OCI-LY7 (cell line): ENCODE data around the gene HENMT1.

Source experiments
- EZH2phosphoT487 ChIP-seq: fragments of 200-600 bp; sonication (generic); IDR thresholded peaks from 2 replicates; pipeline ENCODE4 v1.6.1; 2018; ENCODE audit warnings: low read depth, borderline replicate concordance, mild to moderate bottlenecking, mixed run types, antibody characterized with exemption, low read length, moderate library complexity, mixed read lengths
- TF ChIP-seq, protein P1 (sequence below): fragments of 200-600 bp; sonication (generic); conservative IDR thresholded peaks from 2 replicates; pipeline ENCODE4 v1.5.1; 2014; ENCODE audit warnings: mild to moderate bottlenecking, antibody characterized with exemption, low read length, moderate library complexity, mixed read lengths

DNA sequence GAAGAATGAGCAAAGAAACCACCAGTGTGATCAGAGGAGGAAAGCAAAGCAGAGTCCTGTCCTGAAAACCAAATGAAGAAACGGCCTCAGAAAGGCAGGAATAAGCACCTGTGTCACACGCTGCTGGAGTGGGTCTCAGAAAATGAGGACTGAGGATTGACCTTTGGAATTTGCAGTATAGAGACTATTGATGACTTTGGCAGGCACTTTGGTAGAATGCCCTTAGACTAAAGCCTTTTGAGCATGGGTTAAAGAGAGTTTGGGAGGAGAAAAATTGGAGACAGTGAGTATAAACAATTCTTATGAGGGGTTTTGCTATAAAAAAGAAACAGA is 43.2 kb downstream of the HENMT1 start:
- TF ChIP-seq, protein P1, sequence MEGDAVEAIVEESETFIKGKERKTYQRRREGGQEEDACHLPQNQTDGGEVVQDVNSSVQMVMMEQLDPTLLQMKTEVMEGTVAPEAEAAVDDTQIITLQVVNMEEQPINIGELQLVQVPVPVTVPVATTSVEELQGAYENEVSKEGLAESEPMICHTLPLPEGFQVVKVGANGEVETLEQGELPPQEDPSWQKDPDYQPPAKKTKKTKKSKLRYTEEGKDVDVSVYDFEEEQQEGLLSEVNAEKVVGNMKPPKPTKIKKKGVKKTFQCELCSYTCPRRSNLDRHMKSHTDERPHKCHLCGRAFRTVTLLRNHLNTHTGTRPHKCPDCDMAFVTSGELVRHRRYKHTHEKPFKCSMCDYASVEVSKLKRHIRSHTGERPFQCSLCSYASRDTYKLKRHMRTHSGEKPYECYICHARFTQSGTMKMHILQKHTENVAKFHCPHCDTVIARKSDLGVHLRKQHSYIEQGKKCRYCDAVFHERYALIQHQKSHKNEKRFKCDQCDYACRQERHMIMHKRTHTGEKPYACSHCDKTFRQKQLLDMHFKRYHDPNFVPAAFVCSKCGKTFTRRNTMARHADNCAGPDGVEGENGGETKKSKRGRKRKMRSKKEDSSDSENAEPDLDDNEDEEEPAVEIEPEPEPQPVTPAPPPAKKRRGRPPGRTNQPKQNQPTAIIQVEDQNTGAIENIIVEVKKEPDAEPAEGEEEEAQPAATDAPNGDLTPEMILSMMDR, result no peak
- TF ChIP-seq EZH2phosphoT487, result no peak
